ENCODE measurements around the gene ANKS1B.

ANKS1B gene

DNA sequence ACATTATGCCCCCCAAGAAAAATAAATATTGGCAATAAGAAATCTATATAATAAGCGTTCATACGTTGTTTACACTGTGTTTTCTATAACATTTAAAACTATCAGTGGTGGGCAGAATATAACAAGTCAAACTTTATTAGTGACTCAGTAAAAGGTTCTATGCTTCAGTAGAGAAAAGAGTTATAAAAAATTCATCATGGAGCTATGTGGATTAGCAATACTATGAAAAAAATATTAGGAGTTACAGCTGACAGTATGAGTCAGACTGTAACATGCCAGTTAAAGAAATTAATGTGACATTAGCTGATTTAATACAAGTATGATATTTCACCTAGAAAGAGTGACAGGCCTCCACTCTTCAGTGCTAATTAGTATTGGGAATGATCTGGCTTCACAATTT, 462.3 kb downstream of the ANKS1B start:
- Histone ChIP-seq H4K20me1 (ENCODE audit: insufficient read depth) (no peaks in the 10 kb centered on the region), H2AFZ (ENCODE audit: low read depth) (no peak overlapping the region), H3K79me2 (ENCODE audit: insufficient read depth, low read depth) (no peaks in the 10 kb centered on the region), H3K4me2 (no peak overlapping the region), H3K27ac (no peak overlapping the region), H3K4me1 (ENCODE audit: low read depth, poor library complexity, severe bottlenecking) (no peaks in the 10 kb centered on the region), H3K27me3 (ENCODE audit: insufficient read depth, low read depth) (no peaks in the 10 kb centered on the region), H3K9ac (no peak overlapping the region), H3K4me3 (IDR thresholded peaks at IDR 0.05; ENCODE audit: insufficient read depth, low read depth, low read length) (no peak overlapping the region), H3K36me3 (ENCODE audit: insufficient read depth) (no peaks in the 10 kb centered on the region)
- TF ChIP-seq, protein P1, sequence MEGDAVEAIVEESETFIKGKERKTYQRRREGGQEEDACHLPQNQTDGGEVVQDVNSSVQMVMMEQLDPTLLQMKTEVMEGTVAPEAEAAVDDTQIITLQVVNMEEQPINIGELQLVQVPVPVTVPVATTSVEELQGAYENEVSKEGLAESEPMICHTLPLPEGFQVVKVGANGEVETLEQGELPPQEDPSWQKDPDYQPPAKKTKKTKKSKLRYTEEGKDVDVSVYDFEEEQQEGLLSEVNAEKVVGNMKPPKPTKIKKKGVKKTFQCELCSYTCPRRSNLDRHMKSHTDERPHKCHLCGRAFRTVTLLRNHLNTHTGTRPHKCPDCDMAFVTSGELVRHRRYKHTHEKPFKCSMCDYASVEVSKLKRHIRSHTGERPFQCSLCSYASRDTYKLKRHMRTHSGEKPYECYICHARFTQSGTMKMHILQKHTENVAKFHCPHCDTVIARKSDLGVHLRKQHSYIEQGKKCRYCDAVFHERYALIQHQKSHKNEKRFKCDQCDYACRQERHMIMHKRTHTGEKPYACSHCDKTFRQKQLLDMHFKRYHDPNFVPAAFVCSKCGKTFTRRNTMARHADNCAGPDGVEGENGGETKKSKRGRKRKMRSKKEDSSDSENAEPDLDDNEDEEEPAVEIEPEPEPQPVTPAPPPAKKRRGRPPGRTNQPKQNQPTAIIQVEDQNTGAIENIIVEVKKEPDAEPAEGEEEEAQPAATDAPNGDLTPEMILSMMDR (conservative IDR thresholded peaks at IDR 0.05; ENCODE audit: low read depth, low read length), result no peak

- TF ChIP-seq, protein P1 (conservative IDR thresholded peaks at IDR 0.05; ENCODE audit: low read depth, low read length), result no peak
- no peaks in the 10 kb centered on the region for H3K36me3 ChIP-seq (ENCODE audit: insufficient read depth)
- no peak overlapping the region for H3K4me3 ChIP-seq (IDR thresholded peaks at IDR 0.05; ENCODE audit: insufficient read depth, low read depth, low read length)
- H3K4me2 ChIP-seq, result no peak overlapping the region
- no peaks in the 10 kb centered on the region for H4K20me1 ChIP-seq (ENCODE audit: insufficient read depth)
- no peak overlapping the region for H3K9ac ChIP-seq
- no peaks in the 10 kb centered on the region for H3K27me3 ChIP-seq (ENCODE audit: insufficient read depth, low read depth)
- no peak overlapping the region for H2AFZ ChIP-seq (ENCODE audit: low read depth)
- no peaks in the 10 kb centered on the region for H3K79me2 ChIP-seq (ENCODE audit: insufficient read depth, low read depth)
- no peak overlapping the region for H3K27ac ChIP-seq
- H3K4me1 ChIP-seq (ENCODE audit: low read depth, poor library complexity, severe bottlenecking), result no peaks in the 10 kb centered on the region
These were observed 463.1 kb downstream of the ANKS1B start for GRCh38 chr12:99521664-99522063.

DNA sequence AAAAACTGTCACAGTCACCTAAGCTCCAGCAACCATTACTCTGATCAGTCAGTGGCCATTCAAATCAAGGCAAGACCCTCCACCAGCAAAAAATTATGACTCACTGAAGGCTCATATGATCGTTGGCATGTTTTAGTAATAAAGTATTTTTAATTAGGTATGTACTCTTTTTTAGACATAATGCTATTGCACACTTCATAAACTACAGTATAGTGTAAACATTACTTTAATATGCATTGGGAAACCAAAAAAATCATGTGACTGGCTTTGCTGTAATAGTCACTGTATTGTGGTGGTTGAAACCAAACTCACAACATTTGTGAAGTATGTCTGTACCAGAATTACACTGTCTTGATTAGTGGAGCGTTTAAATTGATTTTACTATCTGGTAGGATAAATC, 471.7 kb downstream of the ANKS1B start:
- Histone ChIP-seq H3K27me3 (ENCODE audit: insufficient read depth, low read depth) (no peaks in the 10 kb centered on the region), H3K4me3 (IDR thresholded peaks at IDR 0.05; ENCODE audit: insufficient read depth, low read depth, low read length) (no peak overlapping the region), H4K20me1 (ENCODE audit: insufficient read depth) (no peaks in the 10 kb centered on the region), H3K9ac (no peak overlapping the region), H2AFZ (ENCODE audit: low read depth) (no peak overlapping the region), H3K4me2 (no peak overlapping the region), H3K36me3 (ENCODE audit: insufficient read depth) (no peaks in the 10 kb centered on the region), H3K27ac (no peak overlapping the region), H3K4me1 (ENCODE audit: low read depth, poor library complexity, severe bottlenecking) (no peaks in the 10 kb centered on the region), H3K79me2 (ENCODE audit: insufficient read depth, low read depth) (no peaks in the 10 kb centered on the region)
- TF ChIP-seq, protein P1 (conservative IDR thresholded peaks at IDR 0.05; ENCODE audit: low read depth, low read length), result no peak

DNA sequence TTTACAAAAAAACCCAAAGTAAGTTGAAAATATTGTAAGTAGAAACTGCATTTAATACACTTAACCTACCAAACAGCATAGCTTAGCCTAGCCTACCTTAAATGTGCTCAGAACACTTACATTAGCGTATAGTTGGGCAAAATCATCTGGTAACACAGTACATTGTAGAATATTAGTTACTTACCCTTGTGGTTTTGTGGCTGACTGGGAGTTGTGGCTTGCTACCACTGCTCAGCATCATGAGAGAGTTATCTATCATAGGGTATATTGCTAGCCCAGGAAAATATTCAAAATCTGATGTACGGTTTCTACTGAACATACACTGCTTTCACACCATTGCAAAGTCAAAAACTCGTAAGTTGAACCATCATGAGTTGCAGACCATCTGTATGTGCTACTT, 478.9 kb downstream of the ANKS1B start:
- H3K4me1 ChIP-seq (ENCODE audit: low read depth, poor library complexity, severe bottlenecking), result no peaks in the 10 kb centered on the region

More for the DNA sequence above, 478.9 kb downstream of the ANKS1B start:
- Histone ChIP-seq H3K79me2 (ENCODE audit: insufficient read depth, low read depth) (no peaks in the 10 kb centered on the region), H4K20me1 (ENCODE audit: insufficient read depth) (no peaks in the 10 kb centered on the region), H3K4me2 (no peak overlapping the region), H3K9ac (no peak overlapping the region), H3K36me3 (ENCODE audit: insufficient read depth) (no peaks in the 10 kb centered on the region), H3K27me3 (ENCODE audit: insufficient read depth, low read depth) (no peaks in the 10 kb centered on the region), H3K4me3 (IDR thresholded peaks at IDR 0.05; ENCODE audit: insufficient read depth, low read depth, low read length) (no peak overlapping the region), H2AFZ (ENCODE audit: low read depth) (no peak overlapping the region), H3K27ac (no peak overlapping the region)
- TF ChIP-seq, protein P1 (conservative IDR thresholded peaks at IDR 0.05; ENCODE audit: low read depth, low read length), result no peak
